Right lobe of liver (tissue), 6 donors: ENCODE measurements around the gene FARS2. TPM values are rescaled to one million over a fixed set of nuclear protein-coding genes. Genes with fewer than 3 reads are reported as not detected.

ENCODE experiments used
- ATAC-seq, 4 donors: fragments of 200-7000 bp; cut with Tn5 transposase; one replicate each; pipeline ENCODE4 v1.9.1; 2020; ENCODE audit warnings: mild to moderate bottlenecking in 4 of 4, moderate library complexity in 4 of 4
- DNase-seq, 3 donors: peaks; one replicate each; pipeline ENCODE4 v3.0.0-alpha.2; 2020
- H3K27ac ChIP-seq, 3 donors: fragments of 200-600 bp; one replicate each; pipeline ENCODE4 v1.8.0; 2022
- H3K27me3 ChIP-seq, 2 donors: fragments of 200-600 bp; one replicate each; pipeline ENCODE4 v1.8.0; 2022
- H3K36me3 ChIP-seq, 4 donors: fragments of 200-600 bp; sonication (generic) in 1 of 4; one replicate each; pipeline versions ENCODE4 v1.5.1 to v1.8.0; 2017 to 2022; ENCODE audit warnings: control low read depth in 1 of 4
- H3K4me1 ChIP-seq, 4 donors: fragments of 200-600 bp; sonication (generic) in 1 of 4; one replicate each; pipeline versions ENCODE4 v1.5.1 to v1.8.0; 2017 to 2022; ENCODE audit warnings: control low read depth in 1 of 4
- H3K4me3 ChIP-seq, 3 donors: fragments of 200-600 bp; one replicate each; pipeline ENCODE4 v1.8.0; 2022
- H3K9me3 ChIP-seq, 4 donors: fragments of 200-600 bp; sonication (generic) in 1 of 4; one replicate each; pipeline versions ENCODE4 v1.5.1 to v1.8.0; 2017 to 2022; ENCODE audit warnings: control low read depth in 1 of 4
- CTCF ChIP-seq, 4 donors: fragments of 200-600 bp in 3 of 4; fragments of 450-650 bp in 1 of 4; IDR thresholded peaks; one replicate each; pipeline versions ENCODE4 v1.5.1 to v1.8.0; 2016 to 2022; ENCODE audit warnings: antibody characterized with exemption in 4 of 4, mild to moderate bottlenecking in 2 of 4
- POLR2A ChIP-seq: fragments of 450-650 bp; IDR thresholded peaks from one replicate; pipeline ENCODE4 v1.6.1; 2017; ENCODE audit warnings: antibody characterized with exemption, mild to moderate bottlenecking
- WGBS: methylation state at CpG from one replicate; pipeline ENCODE4 v1.1.6; 2018; ENCODE audit warnings: low coverage, low lambda C conversion rate; ENCODE audit not compliant: insufficient coverage; ENCODE audit errors: missing lambda C conversion rate; 5-methylcytosine and 5-hydroxymethylcytosine counted together
- intact Hi-C, 2 donors: fragments of 100-400 bp; cut with DNase I; formaldehyde crosslinking; loops; one replicate each; pipeline versions ENCODE4 v1.11.2 to v1.14.1; 2022
- total RNA-seq, 6 experiments: library from RNA; depleted of rRNA in 2 of 6; stranded (reverse); fragments of >200 nt in 2 of 6; fragmentation: NEBNext Ultra II Directional in 3 of 6; extraction: Animal tissue kit (Norgen Biotek cat#: 25700) in 3 of 6; gene quantifications; one replicate each; pipeline versions ENCODE4 v1.1.0 to v1.2.4, GENCODE V29; 2016 to 2023
- donor health status: DM: no; HTN: yes; CAD: no.
- donor health status: DM: no; HTN: no; CAD: no.
- donor health status: DM: no; HTN: no; CAD: no.
- donor health status: DM: no; HTN: yes; CAD: no.
- donor health status: DM: no; HTN: yes; CAD: no.

FARS2 gene
- total RNA-seq, 6 experiments from 2014 or later, result 7.2 to 12.9 (median 11.7) TPM

GRCh38 chr6:5401845-5402738 lies 140.8 kb downstream of the FARS2 start:
- Histone ChIP-seq H3K27me3 (no peaks in the 10 kb centered on the region), H3K27ac (no peak overlapping the region), H3K4me3 (no peak overlapping the region), H3K9me3 (no peaks in the 10 kb centered on the region), H3K36me3 (no peaks in the 10 kb centered on the region), H3K4me1 (no peaks in the 10 kb centered on the region)
- DNase-seq, result no peak
- intact Hi-C loops, result loop anchor here in 1 of 2 donors (10.0 kb wide), 1 partner anchor 257 kb away; no protein-coding TSS in a partner anchor
- TF ChIP-seq POLR2A, result no peak
- TF ChIP-seq CTCF (IDR thresholded peaks at IDR 0.05), result peak; percentile 48 to 61 (median 59)
- WGBS, result 67% methylated on average over 4 of the region's 4 CpGs
- ATAC-seq, result peak in 1 of 4 donors; percentile 55

- WGBS, result 67% methylated on average over 3 of the region's 3 CpGs
- H3K4me3 ChIP-seq, result no peak overlapping the region
- no peak for TF ChIP-seq POLR2A
- no peak for TF ChIP-seq CTCF (IDR thresholded peaks at IDR 0.05)
- intact Hi-C loops, result loop anchor here in 1 of 2 donors (10.0 kb wide), 1 partner anchor 258 kb away; no protein-coding TSS in a partner anchor
- DNase-seq, result no peak
- no peaks in the 10 kb centered on the region for H3K36me3 ChIP-seq
- no peak overlapping the region for H3K27ac ChIP-seq
- no peaks in the 10 kb centered on the region for H3K4me1 ChIP-seq
- H3K27me3 ChIP-seq, result no peaks in the 10 kb centered on the region
- H3K9me3 ChIP-seq, result no peaks in the 10 kb centered on the region
- no peak for ATAC-seq
These were observed 141.8 kb downstream of the FARS2 start for GRCh38 chr6:5403076-5403475.

GRCh38 chr6:5403609-5404008 lies 142.3 kb downstream of the FARS2 start:
- no peaks in the 10 kb centered on the region for H3K27me3 ChIP-seq
- no peaks in the 10 kb centered on the region for H3K9me3 ChIP-seq
- TF ChIP-seq POLR2A (no peak), CTCF (IDR thresholded peaks at IDR 0.05) (no peak)
- no peaks in the 10 kb centered on the region for H3K4me1 ChIP-seq
- intact Hi-C loops, result loop anchor here in 1 of 2 donors (10.0 kb wide), 1 partner anchor 259 kb away; no protein-coding TSS in a partner anchor
- no peak overlapping the region for H3K27ac ChIP-seq
- H3K4me3 ChIP-seq, result no peak overlapping the region
- H3K36me3 ChIP-seq, result no peaks in the 10 kb centered on the region
- DNase-seq (no peak), ATAC-seq (no peak)

- no peak overlapping the region for H3K27ac ChIP-seq
- H3K4me1 ChIP-seq, result no peaks in the 10 kb centered on the region
- no peak for ATAC-seq
- WGBS, result 97% methylated on average over 4 of the region's 4 CpGs
- no peak for DNase-seq
- TF ChIP-seq CTCF (IDR thresholded peaks at IDR 0.05), result no peak
- no peaks in the 10 kb centered on the region for H3K9me3 ChIP-seq
- H3K4me3 ChIP-seq, result no peak overlapping the region
- intact Hi-C loops, result loop anchor here in 1 of 2 donors (10.0 kb wide), 1 partner anchor 261 kb away; no protein-coding TSS in a partner anchor
- H3K36me3 ChIP-seq, result no peaks in the 10 kb centered on the region
- no peaks in the 10 kb centered on the region for H3K27me3 ChIP-seq
These were observed 144.7 kb downstream of the FARS2 start for GRCh38 chr6:5405976-5406375.
